Activated naive CD8-positive, alpha-beta T cell treated with anti-CD3 and anti-CD28 coated beads, Interleukin-2, amount 50 U/mL, for 16 hours (primary cell): ENCODE data around the gene FAM120C.

Source experiments
- DNase-seq: peaks from one replicate; pipeline ENCODE4 v3.0.0-alpha.2; 2020; ENCODE audit warnings: low read depth, low spot score

Gene FAM120C

DNA sequence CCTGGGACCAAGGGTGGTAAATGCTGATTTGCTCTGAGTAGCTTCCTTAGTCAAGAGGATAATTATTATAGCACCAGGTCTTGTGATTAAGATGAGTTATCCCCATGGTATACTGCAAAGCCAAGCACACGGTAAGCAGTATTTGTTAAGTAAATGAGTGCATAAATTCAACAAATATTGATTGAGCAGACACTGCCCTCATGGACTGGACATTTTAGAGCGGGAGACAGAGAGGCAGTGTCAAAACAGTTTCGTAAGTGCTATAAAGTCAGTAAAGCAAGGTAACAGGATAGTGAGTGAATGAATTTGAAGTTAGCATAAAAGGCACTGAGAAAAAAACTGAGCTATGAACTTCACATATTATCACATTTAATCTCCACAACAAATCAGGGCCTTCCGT, 152.7 kb downstream of the FAM120C start:
- DNase-seq: no peak

DNA sequence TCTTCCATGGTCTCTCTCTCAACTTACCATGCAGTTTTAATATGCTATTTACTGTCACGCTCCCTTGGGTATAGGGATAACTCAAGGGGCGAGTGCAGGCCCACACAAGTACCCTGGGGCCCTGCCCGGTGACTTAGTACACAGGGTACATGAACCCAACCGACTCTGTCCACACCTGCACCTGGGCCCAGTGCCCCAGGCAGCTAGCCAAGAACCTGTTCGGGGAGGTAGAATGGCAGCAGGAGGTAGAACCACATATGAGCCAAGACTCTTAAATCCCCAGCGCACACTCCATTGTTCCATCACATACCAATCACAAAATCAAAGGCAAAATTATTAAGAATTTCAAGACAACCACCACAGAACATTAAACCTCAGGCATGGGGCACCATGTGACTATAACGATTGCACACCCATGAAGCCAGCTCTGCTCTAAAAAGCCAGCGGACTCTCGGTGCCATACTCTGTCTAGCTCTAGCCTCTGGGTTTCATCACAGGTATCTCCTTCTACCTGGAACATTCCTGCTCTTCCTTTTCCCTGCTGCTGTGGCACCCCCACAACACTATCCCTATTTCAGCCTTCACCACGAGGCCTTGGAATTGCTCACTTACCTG, 153.4 kb downstream of the FAM120C start:
- no peak for DNase-seq

DNA sequence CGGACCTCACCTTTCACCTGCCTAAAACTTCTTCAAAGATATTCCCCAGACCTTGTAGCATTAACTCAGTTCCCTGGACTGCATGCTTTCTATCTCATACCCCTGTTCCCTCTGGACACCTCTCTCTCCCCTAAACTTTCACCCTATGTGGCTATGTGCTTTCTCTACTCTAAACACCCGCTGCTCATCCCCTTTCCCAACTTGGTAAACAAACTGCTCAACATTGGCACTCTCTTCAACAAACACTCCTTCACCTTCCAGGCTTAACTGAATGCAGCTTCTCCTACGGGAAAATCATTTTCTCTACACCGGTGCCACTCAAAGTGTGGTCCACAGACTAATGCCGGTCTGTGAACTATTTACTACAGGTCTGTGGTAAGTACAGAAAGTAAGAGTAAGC, 158.7 kb downstream of the FAM120C start:
- no peak for DNase-seq
